LHCN-M2 (cell line): ENCODE measurements around the gene ZFY. TPM values are rescaled to one million over a fixed set of nuclear protein-coding genes. Genes with fewer than 3 reads are reported as not detected.
A peak's percentile ranks its signal among the peaks of the same experiment; 100 is the strongest.

Experiments used
- DNase-seq: peaks from one replicate; pipeline ENCODE4 v3.0.0-alpha.2; 2012; ENCODE audit warnings: low read depth
- polyA plus RNA-seq: library from polyadenylated mRNA; unstranded; fragments of >200 nt; gene quantifications from one replicate; pipeline ENCODE4 v1.2.1, GENCODE V29; 2012; ENCODE audit warnings: missing spikeins
- total RNA-seq: library from RNA; depleted of rRNA; stranded (reverse); fragments of >200 nt; gene quantifications from 2 replicates; pipeline ENCODE4 v1.2.3, GENCODE V29; 2014; rRNA removed

Gene ZFY
- 15.2 and 15.4 TPM in 2 replicates for total RNA-seq
- polyA plus RNA-seq: 2.3 TPM

DNA sequence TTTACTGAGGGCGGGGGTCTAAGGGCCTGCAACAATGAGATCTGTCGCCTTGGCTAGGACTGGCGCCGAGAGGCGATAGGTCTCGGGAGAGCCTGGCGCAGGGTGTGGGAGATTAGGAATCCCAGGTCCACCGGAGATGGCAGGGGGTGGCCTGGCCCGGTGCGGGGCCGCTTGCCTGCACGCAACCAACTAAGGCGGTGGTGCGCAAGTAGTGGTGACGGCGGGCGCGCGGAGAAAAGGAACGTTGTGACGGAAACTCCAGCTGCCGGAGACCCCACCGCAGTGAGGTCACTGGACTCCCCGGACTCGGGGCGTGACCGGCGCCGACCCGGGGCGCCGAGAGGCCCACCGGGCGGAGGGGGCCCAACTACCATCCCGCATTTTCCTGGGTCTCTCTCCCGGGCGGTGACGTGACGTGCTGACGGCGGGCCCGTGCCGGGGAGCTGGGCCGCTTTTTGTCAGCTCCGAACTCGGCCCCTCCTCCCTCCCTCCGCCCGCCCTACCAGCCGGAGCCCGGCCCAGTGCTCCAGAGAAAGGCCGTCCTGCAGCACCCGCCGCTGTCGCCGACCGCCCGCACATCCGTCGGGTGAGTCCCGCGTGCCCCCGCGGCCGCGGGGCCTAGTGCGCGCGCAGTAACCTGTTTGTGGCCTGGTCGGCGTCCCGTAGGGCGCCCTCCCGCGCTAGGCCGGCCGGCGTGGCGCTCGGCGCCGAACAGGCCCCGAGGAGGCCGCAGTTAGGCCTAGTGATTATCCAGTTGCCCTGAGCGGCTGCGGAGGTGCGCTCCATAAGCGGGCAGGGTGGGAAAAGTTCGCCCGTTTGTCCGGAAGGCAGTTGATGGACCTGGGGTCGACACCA is at the start of gene ZFY:
ZFY (plus strand) TSS at position 521 of the 855 bp plus-strand sequence. CDS start 18,556 bp downstream, outside the sequence.
- peak; percentile 49 for DNase-seq

DNA sequence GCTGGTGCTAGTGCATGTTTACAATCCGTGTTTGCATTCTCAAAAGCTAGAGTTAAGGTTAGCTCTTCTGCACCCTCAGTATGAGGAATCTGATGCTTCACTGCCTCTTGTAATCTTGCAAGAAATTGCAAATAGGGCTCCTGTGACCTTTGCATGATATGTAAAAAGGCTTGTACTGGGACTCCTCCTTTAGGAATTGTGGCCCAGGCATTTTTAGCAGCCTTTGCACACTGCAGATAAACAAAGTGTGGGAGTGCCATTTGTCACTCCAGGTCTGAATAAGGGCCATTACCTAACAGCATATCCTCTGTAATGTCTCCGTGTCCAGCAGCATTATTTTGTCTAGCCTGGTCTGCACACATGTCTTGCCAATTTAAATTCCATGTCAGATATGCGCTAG is 49.3 kb upstream of the ZFY start:
- no peak for DNase-seq

DNA sequence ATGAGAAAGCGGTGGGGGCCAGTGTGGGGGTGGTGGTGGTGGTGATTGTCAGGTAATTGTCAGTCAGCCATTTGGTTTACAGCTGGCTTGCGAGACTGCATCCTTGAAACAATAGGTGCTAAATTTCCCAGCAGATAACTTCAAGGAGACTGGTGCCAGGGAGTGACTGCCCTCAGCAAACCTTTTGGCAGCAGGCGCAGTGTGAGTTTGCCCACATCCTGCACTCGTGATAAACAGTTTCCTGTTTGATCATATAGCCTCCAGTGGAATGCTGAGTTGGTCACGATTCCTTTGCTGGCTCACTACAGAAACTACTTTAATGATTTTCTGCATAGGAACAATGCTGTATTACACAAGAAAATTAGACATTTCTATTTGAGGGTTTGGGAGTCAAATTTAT is 47.8 kb upstream of the ZFY start:
- peak; percentile 73 for DNase-seq

DNA sequence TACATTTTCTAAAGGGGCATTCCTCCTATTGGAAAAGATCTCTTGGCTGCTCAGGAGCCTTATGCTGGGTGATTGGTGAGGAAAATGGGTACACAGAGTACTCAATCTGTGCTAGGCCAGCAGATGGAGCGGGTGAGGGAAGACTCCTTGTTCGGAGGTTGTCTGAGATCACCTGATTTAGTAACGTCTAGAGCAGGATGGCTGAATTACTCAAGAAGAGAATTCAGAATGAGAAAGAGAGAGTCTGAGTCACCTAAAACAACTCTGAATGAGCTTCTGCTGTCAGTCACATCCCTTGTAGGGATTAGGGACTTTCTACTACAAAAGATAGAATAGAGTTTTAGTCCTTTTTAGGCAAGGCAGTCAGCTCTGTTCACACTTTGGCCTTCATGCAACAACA is 47.2 kb upstream of the ZFY start:
- peak; percentile 62 for DNase-seq

DNA sequence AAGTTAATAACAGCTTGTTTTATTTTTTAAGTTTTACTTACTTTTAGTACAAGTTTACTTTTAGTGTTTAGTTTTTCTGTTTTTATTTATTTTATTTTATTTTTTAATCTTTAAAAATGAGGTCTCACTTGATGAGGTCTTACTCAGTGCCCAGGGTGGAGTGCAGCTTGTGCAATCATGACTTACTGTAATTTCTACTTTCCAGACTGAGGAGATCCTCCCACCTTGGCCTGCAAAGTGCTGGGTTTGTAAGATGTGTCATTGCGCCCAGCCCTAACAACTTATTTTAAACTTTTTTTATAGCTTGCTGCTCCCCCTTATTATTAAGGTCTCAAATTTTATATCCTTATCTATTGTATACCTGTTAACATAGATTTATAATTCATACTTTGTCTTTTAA is 41.7 kb upstream of the ZFY start:
- DNase-seq: no peak

DNA sequence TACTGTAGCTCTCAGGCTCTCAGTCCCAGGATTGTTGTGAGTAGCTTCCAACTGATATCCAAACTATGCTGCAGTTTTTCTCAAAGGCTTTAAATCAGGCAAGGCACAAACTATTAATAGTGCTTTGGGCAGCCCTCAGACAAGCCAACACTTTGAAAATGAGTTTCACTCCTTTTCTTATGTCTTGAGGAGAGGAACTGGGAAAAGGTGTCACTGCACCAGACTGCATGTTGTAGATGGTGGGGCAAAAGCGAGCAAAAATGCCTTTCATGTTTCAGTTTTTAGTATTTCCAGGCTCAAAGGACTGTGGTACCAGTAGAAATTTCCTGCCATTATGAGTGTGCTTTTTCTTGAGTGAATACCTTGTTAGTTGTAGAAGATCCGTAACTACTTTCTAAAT is 39.1 kb upstream of the ZFY start:
- no peak for DNase-seq

DNA sequence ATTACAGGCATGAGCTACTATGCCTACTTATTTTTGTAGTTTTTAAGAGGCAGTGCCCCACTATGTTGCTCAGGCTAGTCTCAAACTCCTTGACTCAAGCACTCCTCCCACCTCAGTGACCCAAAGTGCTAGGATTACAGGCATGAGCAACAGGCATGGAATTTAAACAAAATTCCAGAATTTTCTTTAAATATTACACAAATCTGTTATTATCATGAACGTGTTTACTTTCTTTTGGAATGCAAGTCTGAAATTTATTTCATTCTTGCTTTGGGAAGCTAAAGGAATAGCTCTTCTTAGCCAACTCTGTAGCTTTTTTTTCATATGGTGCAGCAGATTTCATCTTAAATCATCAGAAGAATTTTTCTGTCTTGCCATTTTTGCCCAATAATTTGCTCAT is 27.8 kb upstream of the ZFY start:
- peak; percentile 45 for DNase-seq

DNA sequence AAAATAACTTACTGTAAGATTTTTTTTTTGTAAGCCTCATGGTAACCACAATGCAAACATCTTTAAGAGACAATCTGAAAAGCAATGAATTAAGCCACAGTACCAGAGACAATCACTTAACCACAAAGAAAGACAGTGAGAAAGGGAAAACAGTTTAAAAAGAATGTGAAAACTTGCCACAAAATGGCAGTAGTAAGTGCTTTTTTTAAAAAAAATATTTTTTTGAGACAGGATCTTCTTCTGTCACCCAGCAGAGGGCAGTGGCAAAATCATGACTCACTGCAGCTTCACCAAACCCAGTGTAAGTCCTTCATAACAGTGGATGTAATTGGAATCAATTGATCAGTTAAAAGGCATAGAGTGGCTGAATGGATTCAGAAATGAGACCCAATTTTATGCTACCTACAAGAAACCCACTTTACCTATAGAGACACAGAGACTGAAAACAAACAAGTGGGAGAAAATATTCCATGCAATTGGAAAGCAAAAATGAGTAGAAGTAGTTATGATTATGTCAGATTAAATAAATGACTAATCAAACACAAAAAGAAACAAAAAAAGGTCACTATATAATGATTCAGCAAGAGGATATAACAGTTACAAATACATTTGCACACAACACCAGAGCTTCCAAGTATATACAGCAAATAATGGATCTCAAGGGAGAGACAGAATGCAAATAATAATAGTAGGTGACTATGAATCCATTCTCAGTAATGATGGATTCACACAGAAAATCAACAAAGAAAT is 21.9 kb upstream of the ZFY start:
- peak; percentile 63 for DNase-seq

DNA sequence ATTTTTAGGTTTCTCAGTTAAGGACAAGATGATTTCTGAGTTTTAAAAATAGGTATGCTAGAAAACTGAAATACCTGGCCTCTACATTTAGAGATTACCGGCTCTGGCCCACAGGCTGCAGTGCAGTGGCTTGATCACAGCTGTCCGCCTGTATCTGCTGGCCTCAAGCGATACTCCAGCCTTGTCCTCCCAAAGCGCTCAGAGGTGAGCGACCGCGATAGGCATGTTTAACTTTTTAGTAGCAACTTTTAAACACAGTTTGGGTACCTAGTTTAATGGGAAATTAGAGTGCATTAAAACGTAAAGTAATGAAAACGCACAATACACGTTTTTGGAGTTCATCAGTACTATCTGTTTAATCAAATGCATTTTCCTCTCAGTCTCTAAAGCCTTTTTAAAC is 1.1 kb upstream of the ZFY start:
- DNase-seq: peak; percentile 27

DNA sequence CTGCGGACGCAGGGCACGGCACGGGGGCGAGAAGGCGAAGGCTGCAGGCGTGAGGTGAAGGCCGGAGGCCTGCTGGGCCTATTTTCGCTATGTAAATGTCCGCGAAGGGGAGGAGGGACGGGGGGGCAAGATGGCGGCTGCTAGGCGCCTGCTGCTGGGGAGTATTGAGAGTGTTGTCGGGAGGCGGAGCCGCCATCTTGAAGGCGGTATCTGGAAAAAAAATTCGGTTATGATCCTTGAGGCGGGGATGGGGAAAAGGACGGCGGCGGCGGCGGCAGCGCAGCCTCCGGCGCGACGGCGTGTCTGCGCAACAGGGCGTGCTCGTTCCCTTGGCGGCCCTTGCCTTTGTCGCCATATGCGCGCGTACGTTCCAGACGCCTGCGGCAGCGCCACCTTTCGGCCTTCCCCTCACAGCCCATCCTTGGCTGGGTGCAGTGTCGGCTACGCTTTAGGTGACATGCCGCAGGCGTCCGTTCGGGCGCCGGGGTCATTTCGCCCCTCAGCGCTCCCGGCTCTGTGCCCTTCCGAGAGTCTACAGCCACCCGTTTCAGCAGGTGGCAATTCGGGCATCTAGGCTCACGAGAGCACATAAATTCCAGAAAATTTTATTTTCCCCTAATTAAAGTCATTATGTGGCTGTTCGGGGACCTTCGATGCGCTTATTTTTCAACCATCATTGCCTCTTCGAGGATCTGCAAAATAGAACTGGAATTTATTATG is 695 bp downstream of the ZFY start:
- peak; percentile 87 for DNase-seq

DNA sequence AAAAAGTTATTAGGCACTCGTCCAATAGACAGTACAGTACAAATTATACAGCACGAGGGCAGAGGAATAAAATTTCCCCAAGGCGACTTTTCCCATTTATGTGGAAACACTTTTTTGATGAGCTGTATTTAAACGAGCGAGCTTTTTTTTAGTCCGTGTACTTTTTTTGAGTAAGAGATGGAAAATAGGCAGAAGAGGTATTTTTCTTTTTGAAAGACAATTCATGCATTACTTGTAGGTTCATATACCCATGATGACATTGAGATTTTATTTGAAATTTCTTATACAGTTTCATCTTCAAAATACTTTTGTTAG is 1.2 kb downstream of the ZFY start:
- no peak for DNase-seq

DNA sequence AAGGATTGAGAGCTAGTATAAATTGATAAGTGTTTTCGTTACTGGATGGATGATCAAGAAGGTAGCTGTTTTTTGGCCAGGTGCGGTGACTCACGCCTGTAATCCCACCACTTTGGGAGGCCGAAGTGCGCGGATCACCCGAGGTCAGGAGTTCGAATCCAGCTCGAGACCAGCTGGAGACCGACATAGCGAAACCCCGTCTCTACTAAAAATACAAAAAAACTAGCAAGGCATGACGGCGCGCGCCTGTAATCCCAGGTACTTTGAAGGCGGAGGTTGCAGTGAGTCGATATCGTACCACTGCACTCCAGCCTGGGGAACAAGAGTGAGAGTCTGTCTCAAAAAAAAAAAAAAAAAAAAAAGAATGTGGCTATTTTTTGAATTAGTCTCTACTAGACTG is 2.0 kb downstream of the ZFY start:
- DNase-seq: no peak

DNA sequence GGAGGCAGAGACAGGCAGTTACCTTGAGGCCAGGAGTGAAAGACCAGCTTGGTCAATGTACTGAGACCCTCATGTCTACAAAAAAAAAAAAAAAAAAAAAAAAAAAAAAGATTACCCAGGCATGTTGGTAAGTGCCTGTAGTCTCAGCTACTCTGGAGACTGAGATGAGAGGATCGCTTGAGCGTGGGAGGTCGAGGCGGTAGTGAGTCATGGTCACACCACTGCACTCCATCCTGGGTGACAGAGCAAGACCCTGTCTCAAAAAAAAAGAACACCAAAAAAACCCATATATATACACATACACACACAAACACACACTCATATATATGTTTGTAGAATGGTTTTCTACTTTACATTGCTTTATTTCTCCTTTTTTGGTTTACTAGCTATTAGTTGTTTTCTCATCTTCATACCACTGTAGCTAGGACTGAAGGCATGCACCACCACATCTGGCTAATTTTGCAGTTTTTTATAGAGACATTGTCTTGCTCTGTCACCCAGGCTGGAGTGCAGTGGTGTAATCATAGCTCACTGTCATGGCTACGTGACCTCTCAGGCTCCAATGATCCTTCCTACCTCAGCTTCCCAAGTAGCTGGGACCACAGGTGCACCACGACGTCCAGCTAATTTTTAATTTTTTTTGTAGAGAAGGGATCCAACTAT is 14.5 kb downstream of the ZFY start:
- DNase-seq: no peak

DNA sequence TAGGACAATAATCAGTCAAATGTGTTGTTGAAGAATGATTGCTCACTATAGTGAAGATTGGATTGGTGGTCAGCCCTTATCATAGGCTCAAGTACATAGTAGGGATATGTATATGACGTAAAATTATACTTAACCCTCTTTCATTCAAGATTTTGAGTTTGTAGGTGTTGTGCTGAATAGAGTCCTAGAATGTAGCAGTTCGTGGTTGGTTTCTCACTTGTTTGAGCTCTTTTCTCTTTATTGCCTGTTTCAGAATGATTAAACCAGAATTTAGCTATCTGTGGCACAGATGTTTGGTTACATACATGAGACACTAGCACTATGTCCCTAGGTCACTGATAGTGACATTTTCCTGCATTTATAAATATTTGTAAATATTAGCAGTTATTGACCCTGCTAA is 15.5 kb downstream of the ZFY start:
- DNase-seq: no peak

DNA sequence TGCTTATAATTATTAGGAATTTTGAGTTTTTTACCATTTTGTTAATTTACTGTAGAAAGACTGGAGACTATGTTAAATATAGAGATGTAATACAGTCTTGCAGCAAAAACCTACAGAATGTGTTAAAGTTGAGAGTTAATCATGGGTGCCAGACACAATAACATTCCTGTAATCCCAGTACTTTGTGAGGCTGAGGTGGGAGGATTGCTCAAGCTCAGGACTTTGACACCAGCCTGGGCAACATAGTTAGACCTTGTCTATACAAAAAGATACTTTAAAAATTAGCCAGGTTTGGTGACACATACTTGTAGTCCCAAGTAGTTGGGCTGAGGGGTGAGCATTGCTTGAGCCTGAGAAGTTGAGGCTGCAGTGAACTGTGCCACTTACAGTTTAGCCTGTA is 17.7 kb downstream of the ZFY start:
- DNase-seq: no peak

DNA sequence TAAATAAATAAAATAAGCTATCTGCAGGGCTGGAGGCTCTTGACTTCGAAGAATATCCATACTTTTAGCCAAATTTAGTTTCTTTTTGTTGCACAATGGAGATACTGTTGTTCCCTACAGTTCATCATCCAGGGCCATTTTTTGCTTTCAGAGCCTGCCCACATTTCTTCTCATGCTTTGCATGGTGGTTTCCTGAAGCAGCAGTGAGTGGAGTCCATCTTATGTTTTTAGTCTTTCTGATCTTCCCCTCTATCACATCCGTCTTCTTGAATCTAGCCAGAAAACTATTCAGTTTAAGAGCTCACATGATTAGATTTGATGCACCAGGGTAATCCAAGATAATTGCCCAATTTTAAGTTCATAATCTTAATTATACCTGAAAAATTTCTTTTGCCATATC is 19.6 kb downstream of the ZFY start:
- no peak for DNase-seq

DNA sequence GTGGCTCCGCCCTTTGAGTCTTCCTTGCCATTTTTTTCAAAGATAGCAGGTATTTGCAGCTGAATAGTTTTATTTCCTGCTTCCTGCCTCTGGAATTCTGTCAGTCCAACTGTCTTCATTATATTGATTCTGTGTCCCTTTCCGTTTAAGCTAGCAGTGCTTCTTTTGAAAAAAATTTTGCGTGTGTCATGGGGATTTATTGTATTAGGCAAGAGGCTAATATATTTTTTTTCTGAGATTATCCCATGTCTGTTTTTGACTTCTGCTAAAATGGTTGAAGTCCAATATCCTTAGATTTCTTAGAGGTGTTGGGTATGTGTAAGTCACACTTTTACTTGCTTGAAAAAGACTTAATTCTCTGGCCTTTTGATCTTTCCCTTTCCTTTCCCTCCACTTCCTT is 20.4 kb downstream of the ZFY start:
- DNase-seq: no peak

DNA sequence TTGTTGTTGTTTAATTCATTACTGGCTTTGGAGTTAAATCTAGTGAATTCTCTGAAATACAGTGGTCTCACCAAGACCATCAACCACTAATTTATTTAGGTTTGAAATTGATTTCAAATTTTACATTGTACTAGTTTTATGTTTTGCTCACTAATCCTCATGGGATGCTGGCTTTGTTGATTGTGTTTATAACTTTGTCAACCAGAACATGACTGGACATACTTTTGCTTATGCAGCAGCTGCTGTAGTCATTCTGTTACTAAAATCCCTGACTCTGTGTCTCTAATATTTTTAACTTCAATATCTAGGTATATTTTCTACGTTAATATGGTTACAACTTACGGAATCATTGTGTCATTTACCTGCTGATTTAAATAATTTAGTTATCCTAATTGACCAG is 26.9 kb downstream of the ZFY start:
- DNase-seq: peak; percentile 51

DNA sequence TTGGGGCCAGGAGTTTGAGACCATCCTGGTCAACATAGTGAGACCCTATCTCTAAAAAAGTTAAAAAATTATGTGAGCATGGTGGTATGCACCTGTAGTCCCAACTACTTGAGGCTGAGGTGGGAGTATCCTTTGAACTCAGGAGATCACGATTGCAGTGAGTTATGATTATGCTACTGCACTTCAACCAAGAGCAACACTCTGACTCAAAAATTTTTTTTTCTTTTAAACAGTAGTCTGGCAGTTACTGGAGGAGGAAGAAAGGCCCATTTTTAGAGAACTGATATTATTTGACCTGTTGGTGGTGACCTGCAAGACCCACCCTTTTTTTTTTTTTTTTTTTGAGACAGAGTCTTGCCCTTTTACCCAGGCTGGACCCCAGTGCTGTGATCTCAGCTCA is 29.6 kb downstream of the ZFY start:
- no peak for DNase-seq

DNA sequence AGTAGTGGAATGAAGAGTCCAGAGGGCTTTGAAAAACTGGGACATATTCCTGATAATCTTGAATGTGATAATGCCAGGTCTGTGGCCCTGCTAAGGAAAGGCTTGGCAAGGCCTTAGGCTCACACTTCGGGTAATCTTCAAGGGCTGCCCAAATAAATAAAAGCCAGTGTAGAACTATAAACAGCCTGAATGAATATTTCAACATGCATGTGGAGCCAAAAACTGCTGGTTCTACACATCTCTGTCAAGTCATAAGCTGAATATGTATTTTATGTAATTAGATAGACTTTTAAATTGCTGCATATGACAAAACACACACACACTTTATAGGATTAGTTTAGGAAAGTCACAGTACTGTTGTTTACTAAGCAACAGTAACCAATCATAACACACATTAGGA is 30.4 kb downstream of the ZFY start:
- no peak for DNase-seq

DNA sequence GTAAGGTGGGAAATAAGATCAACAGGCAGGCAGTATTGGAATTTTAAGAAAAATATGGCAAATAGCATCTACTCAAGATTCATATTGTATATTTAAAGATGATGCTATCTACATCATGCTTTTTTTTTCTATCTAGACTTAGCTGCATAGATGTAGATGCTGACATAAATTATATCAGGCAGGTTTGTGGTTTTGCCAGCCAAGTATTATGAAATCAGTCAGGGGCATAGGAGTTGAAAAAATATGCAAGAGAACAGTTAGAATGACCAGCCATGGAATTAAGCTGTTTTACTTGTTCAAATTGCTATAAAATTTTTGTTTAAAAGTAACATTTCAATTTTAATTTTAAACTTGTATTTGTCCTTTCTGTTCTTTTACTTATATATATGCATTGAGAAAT is 34.4 kb downstream of the ZFY start:
- DNase-seq: peak; percentile 11

DNA sequence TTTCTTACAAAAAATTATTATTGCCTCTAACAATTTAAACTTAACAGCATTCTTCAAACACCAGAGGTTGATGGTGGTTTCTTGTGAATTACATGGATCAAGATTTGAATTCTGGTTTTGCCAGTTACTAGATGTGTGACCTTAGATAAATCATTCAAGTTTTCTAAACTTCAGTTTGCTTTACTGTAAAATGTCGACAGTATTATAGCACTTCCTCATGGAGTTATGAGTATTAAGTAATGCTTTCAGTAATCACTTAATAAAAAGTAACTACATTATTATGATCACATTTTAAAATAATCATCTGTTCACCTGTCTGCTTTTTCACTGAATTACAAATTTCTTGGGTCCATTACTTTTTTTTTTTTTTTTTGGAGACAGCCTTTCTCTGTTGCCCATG is 37.5 kb downstream of the ZFY start:
- DNase-seq: no peak
